ENCODE data around the gene DAB1.

The DAB1 gene

DNA sequence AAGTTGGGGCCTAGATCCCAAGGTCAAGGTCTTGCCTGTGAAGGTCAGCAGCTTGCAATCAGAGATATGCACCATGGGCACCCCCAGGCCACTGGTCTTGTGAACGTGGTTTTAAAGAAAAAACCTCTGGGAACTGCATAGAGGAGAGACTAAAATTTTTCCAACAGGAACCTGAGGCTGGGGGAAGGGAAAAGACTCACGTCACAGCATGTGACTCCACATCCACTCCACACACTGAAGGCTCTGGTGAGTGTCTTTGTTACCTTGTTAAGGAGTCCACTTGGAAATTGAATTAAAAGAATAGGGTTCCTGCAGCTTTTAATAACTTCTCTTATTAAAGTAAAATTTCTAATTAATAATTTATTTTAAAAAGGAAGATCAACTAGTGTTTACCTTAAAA is 224.9 kb downstream of the DAB1 start:
- Mint-ChIP-seq H3K36me3 (ENCODE audit: insufficient read depth) (no peaks in the 10 kb centered on the region), H3K4me1 (ENCODE audit: low read depth in 2 of 2) (no peaks in the 10 kb centered on the region), H3K27ac (no peak overlapping the region), H3K4me3 (no peak overlapping the region), H3K27me3 (peaks cover 0 to 10% of the 10 kb centered on the region in 2 donors), H3K9me3 (peaks cover 3 to 6% of the 10 kb centered on the region in 2 donors)
- no peak for DNase-seq
- no peak for ATAC-seq (replicated peaks)

DNA sequence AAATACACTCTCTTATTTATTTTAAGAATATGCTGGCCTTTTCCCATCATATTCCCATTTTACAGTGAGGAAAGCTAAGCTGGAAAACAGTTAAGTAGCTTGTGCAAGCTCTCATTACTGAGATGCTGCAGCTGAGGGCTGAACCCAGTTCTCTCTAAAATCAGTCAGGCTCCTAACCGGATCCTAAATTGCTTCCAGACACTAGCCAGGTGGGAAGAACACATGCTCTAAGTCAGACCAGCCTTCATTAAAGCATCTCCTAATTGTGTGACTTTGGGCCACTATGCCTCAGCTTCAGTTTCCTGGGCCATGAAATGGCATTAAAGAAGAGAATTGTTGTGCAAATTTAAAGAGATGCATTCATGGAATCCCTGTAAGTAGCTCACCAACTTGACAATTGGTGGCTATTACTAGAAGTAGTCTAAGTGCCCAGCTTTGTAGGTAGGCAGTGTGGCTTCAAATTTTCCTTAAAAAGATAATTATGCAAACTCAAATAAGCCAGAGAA is 228.4 kb downstream of the DAB1 start:
- Mint-ChIP-seq H3K4me1 (ENCODE audit: low read depth in 2 of 2) (no peaks in the 10 kb centered on the region), H3K27me3 (peaks cover 0 to 11% of the 10 kb centered on the region in 2 donors), H3K4me3 (no peak overlapping the region), H3K27ac (no peak overlapping the region), H3K9me3 (no peaks in the 10 kb centered on the region), H3K36me3 (ENCODE audit: insufficient read depth) (no peaks in the 10 kb centered on the region)
- DNase-seq (no peak), ATAC-seq (replicated peaks) (no peak)

DNA sequence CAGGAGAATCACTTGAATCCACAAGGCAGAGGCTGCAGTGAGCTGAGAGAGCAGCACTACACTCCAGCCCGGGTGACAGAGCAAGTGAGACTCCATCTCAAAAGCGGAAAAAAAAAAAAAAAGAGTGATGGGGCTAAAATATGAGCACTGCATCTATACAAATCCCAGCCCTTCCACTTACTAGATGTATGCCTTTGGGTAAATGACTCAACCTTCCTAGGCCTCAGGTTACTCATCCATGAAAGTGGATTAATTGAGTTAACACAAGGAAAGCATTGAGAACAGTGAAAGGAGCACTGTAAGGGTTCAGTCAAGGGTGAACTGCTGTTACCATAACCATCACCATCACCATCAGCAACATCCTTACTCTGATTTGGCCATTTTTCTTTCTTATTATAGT is 231.6 kb downstream of the DAB1 start:
- no peak for DNase-seq
- peaks cover 0 to 11% of the 10 kb centered on the region in 2 donors for H3K27me3 Mint-ChIP-seq
- H3K4me1 Mint-ChIP-seq (ENCODE audit: low read depth in 2 of 2), result peaks cover 0 to 2% of the 10 kb centered on the region in 2 donors
- H3K27ac Mint-ChIP-seq, result no peak overlapping the region
- no peak overlapping the region for H3K4me3 Mint-ChIP-seq
- no peaks in the 10 kb centered on the region for H3K36me3 Mint-ChIP-seq (ENCODE audit: insufficient read depth)
- ATAC-seq (replicated peaks), result no peak
- H3K9me3 Mint-ChIP-seq, result no peaks in the 10 kb centered on the region

DNA sequence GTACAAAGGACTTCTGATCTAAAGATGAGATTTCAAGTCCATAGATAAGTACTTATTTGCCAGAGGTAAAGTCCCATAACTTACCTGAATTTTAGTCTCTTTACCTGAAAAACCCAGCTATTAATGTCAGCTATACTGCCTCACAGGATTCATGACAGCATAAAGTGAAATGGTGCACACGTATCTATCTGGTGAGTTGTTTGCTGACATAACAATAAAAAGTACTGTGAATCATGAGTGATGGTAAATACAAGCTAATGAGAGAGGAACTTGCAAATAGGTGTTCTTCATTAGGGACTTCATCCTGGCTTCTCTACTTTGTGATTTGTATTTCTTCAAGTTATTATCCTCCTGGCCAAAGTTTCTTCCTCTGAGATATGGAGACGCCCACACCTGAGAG is 233.0 kb downstream of the DAB1 start:
- no peak for ATAC-seq (replicated peaks)
- no peak for DNase-seq
- H3K27ac Mint-ChIP-seq, result no peak overlapping the region

DNA sequence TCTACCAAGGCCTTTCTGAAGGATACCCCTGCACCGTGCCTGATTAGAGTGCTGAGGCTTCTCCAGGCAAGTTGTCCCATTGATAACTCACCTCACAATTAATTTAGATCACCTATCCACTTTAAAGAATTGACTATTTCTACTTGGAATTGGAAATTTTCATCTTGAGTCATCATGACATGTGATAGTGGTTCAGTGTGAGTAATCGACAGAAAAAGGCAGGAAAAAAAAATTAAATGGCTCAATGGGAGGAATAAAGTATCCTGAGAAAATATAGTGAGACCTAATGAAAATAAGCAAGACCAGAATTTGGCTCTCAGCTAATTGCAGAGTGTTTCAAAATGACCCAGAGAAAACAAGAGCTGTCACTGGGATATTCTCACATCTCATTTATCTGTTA is 235.7 kb downstream of the DAB1 start:
- DNase-seq (no peak), ATAC-seq (replicated peaks) (no peak)
- Mint-ChIP-seq H3K4me1 (ENCODE audit: low read depth in 2 of 2) (peaks cover 0 to 2% of the 10 kb centered on the region in 2 donors), H3K27me3 (no peaks in the 10 kb centered on the region), H3K4me3 (no peak overlapping the region), H3K36me3 (ENCODE audit: insufficient read depth) (no peaks in the 10 kb centered on the region), H3K27ac (no peak overlapping the region), H3K9me3 (no peaks in the 10 kb centered on the region)

More for the DNA sequence above, 233.0 kb downstream of the DAB1 start:
- Mint-ChIP-seq H3K27me3 (peaks cover 0 to 11% of the 10 kb centered on the region in 2 donors), H3K9me3 (no peaks in the 10 kb centered on the region), H3K4me1 (ENCODE audit: low read depth in 2 of 2) (peaks cover 0 to 2% of the 10 kb centered on the region in 2 donors), H3K4me3 (no peak overlapping the region), H3K36me3 (ENCODE audit: insufficient read depth) (no peaks in the 10 kb centered on the region)

DNA sequence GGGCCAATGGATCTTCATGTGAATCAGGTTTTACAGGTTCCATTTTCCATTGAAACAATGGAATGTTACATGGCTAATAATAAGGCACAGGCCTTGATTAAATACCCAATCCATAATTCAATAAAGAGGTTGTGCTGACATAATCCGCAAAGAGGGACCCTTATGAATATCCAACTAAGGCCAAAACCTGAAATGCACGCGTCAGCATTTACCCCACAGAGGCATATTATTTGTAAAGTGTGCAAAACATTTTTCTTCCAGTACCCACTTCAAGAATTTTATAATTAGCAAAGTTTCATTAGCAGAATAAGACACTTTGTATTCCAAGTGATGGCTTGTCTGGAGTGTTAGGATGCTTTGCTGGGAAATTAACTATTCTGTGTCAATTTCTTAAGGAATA is 237.4 kb downstream of the DAB1 start:
- no peaks in the 10 kb centered on the region for H3K36me3 Mint-ChIP-seq (ENCODE audit: insufficient read depth)
- no peak overlapping the region for H3K27ac Mint-ChIP-seq
- ATAC-seq (replicated peaks) (no peak), DNase-seq (no peak)
- H3K27me3 Mint-ChIP-seq, result no peaks in the 10 kb centered on the region
- no peaks in the 10 kb centered on the region for H3K9me3 Mint-ChIP-seq
- no peak overlapping the region for H3K4me3 Mint-ChIP-seq
- H3K4me1 Mint-ChIP-seq (ENCODE audit: low read depth in 2 of 2), result peaks cover 0 to 2% of the 10 kb centered on the region in 2 donors

DNA sequence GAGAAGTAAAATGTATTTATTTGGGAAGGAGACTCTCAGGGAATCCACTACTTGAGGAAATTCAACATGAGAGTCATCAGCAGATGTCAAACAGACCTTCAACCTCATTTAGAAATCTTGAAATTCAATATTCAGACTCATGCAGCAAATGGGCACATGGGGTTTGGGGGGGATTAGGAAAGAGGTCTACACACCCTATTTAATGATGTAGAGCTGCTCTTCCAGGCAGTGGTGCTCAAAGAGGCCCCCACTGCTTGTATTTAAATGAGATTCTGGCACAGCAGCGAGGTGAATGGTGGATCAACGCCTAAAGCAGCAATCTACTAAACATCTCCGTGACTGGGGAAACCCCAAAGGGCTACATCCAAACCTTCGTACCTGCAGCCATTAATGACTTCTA is 244.9 kb downstream of the DAB1 start:
- ATAC-seq (replicated peaks), result no peak
- H3K27ac Mint-ChIP-seq, result no peak overlapping the region
- peaks cover 0 to 3% of the 10 kb centered on the region in 2 donors for H3K9me3 Mint-ChIP-seq

DNA sequence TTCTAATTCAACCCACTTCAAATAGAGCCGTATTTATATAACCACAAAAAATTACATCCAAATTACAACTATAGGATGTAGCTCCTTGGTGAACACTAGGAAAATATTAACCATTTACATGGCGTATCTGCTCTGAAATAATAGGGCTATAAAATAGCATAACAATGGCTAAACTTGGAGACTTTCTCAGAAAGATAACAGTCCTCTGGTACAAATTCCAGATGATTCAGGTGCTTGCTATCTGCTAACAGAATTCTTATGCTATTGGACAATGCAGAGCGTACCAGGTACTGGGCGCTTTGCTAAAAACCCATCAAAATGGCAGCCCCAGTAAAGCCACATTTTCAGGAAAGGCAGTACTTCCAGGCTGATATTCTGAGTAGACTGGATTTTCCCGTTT is 248.4 kb downstream of the DAB1 start:
- peaks cover 0 to 4% of the 10 kb centered on the region in 2 donors for H3K9me3 Mint-ChIP-seq
- H3K4me1 Mint-ChIP-seq (ENCODE audit: low read depth in 2 of 2), result no peaks in the 10 kb centered on the region
- ATAC-seq (replicated peaks), result no peak
- no peak for DNase-seq
- no peaks in the 10 kb centered on the region for H3K27me3 Mint-ChIP-seq
- H3K36me3 Mint-ChIP-seq (ENCODE audit: insufficient read depth), result no peaks in the 10 kb centered on the region
- H3K27ac Mint-ChIP-seq, result no peak overlapping the region
- no peak overlapping the region for H3K4me3 Mint-ChIP-seq

More for the DNA sequence above, 244.9 kb downstream of the DAB1 start:
- no peak overlapping the region for H3K4me3 Mint-ChIP-seq
- DNase-seq, result no peak
- no peaks in the 10 kb centered on the region for H3K4me1 Mint-ChIP-seq (ENCODE audit: low read depth in 2 of 2)
- no peaks in the 10 kb centered on the region for H3K27me3 Mint-ChIP-seq
- no peaks in the 10 kb centered on the region for H3K36me3 Mint-ChIP-seq (ENCODE audit: insufficient read depth)

DNA sequence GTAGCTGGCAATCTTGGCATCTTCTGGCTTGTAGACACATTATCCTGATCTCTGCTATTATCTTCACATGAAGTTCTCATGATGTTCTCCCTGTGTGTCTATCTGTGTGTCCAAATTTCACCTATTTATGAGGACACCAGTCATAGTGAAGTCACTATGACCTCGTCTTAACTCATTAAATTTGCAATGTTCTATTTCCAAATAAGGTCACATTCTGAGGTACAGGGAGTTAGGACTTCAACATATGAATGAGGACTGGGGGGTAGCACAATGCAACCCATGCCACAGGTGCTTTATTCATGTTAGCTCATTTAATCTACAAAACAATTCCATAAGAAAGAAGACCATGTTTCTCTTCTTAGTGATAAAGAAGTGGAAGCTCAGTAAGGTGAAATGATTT is 251.8 kb downstream of the DAB1 start:
- ATAC-seq (replicated peaks) (no peak), DNase-seq (no peak)
- Mint-ChIP-seq H3K4me1 (ENCODE audit: low read depth in 2 of 2) (no peaks in the 10 kb centered on the region), H3K4me3 (no peak overlapping the region), H3K36me3 (ENCODE audit: insufficient read depth) (no peaks in the 10 kb centered on the region), H3K27ac (no peak overlapping the region), H3K9me3 (peaks cover 0 to 4% of the 10 kb centered on the region in 2 donors), H3K27me3 (peaks cover 0 to 5% of the 10 kb centered on the region in 2 donors)

DNA sequence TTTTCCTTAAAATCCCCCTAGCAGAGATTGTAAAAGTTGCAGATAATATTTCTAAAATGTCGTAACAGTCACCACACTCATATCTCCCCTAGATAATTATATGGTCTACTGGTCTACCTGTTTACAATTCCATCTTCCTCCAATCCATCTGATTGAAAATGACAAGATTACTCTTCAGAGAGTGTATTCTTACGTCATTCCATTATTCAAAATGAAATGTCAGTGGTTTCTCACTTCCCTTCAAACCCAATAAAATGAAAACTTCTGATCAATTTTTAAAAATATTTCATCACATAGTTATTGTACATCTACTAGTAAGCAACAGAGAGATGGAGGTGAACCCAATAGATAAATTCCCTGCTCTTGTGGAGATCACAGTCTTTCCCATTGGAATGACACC is 255.9 kb downstream of the DAB1 start:
- DNase-seq, result no peak
- no peak for ATAC-seq (replicated peaks)
- H3K36me3 Mint-ChIP-seq (ENCODE audit: insufficient read depth), result no peaks in the 10 kb centered on the region

DNA sequence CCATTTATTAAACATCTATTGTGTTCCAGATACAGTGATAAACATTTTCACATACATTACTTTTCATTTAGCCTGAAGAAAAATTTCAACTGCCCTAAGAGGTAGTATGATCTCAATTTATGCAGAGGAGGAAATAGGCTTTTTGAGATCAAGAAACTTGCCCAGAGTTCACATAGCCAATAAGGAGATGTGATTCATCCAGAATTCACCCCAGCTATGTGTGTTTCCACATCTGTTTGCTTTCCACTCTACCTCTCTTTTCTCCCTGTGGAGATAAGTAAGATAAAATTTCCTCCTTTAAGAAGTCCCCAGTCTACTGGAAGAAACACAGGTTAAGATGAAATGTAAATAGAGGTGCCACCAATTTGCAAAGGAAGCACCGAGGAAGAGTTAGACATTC is 258.3 kb downstream of the DAB1 start:
- peaks cover 0 to 5% of the 10 kb centered on the region in 2 donors for H3K27me3 Mint-ChIP-seq
- peaks cover 0 to 1% of the 10 kb centered on the region in 2 donors for H3K4me1 Mint-ChIP-seq (ENCODE audit: low read depth in 2 of 2)
- no peaks in the 10 kb centered on the region for H3K9me3 Mint-ChIP-seq
- ATAC-seq (replicated peaks) (no peak), DNase-seq (no peak)
- no peak overlapping the region for H3K4me3 Mint-ChIP-seq
- H3K36me3 Mint-ChIP-seq (ENCODE audit: insufficient read depth), result peaks cover 2% of the 10 kb centered on the region
- no peak overlapping the region for H3K27ac Mint-ChIP-seq

More for the DNA sequence above, 255.9 kb downstream of the DAB1 start:
- no peak overlapping the region for H3K4me3 Mint-ChIP-seq
- no peaks in the 10 kb centered on the region for H3K4me1 Mint-ChIP-seq (ENCODE audit: low read depth in 2 of 2)
- H3K27ac Mint-ChIP-seq, result no peak overlapping the region
- peaks cover 0 to 5% of the 10 kb centered on the region in 2 donors for H3K27me3 Mint-ChIP-seq
- H3K9me3 Mint-ChIP-seq, result peaks cover 0 to 1% of the 10 kb centered on the region in 2 donors

DNA sequence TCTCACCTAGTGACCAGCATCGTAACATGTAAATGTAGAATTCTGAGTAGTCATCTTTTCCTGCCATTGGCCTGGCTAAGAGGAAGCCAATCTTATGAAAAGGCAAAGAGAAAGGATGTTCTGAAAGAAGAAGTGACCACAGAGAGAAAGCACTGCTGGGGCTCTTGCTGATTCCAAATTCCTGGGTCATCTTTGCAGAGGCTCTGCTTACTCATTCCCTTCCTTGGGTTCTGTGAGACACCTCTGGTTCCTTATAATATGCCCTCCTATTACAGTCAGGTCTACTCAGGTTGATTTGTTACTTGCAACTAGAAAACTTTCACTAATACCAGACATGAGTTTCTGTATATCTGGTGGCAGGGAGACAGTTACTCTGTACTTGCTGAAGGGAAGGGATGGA is 259.3 kb downstream of the DAB1 start:
- no peak overlapping the region for H3K27ac Mint-ChIP-seq
- H3K36me3 Mint-ChIP-seq (ENCODE audit: insufficient read depth), result peaks cover 2% of the 10 kb centered on the region
- DNase-seq (no peak), ATAC-seq (replicated peaks) (no peak)
- no peaks in the 10 kb centered on the region for H3K9me3 Mint-ChIP-seq
- peaks cover 0 to 10% of the 10 kb centered on the region in 2 donors for H3K27me3 Mint-ChIP-seq
- no peak overlapping the region for H3K4me3 Mint-ChIP-seq
- peaks cover 0 to 1% of the 10 kb centered on the region in 2 donors for H3K4me1 Mint-ChIP-seq (ENCODE audit: low read depth in 2 of 2)

DNA sequence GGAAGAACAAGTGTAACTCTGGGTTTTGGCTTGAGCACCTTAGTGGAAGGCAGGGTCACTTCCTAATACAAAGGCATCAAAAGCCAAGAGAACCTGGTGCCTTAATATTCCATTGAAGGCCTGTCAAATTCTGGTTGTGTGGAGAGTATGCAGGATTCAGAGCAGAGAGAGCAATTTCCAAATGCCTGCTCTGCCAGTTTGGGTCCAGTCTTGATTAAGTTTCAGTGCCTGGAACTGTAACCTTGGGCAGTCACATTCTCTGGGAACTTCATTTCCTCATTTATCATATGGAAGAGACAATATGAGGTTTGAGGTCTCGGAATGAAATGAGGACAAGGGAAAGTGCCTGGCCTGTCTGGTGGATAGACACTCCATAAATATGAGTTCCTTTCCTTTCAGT is 260.1 kb downstream of the DAB1 start:
- H3K9me3 Mint-ChIP-seq, result no peaks in the 10 kb centered on the region
- DNase-seq (no peak), ATAC-seq (replicated peaks) (no peak)
- H3K36me3 Mint-ChIP-seq (ENCODE audit: insufficient read depth), result peaks cover 2% of the 10 kb centered on the region
- no peak overlapping the region for H3K27ac Mint-ChIP-seq
- H3K4me3 Mint-ChIP-seq, result no peak overlapping the region
- H3K27me3 Mint-ChIP-seq, result peaks cover 0 to 10% of the 10 kb centered on the region in 2 donors
- H3K4me1 Mint-ChIP-seq (ENCODE audit: low read depth in 2 of 2), result peaks cover 0 to 1% of the 10 kb centered on the region in 2 donors

DNA sequence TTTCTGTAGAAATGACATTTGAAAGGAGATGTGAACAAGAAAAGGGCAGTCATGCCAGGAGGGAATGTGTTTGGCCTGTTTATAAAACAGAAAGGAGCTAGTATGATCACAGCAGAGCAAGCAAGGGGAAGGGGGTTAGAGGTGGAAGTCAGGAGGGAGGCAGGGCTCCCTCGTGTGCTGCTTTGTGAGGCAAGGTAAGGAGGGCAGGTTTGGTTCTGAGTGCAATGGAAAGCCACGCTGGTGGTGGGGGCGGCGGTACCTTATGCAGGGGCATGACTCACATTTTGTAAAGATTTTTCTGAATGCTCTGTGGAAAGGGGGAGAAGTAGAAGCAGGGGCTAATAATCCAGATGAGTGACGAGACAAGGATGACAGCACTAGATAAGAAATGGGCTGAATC is 260.5 kb downstream of the DAB1 start:
- Mint-ChIP-seq H3K4me1 (ENCODE audit: low read depth in 2 of 2) (peaks cover 0 to 1% of the 10 kb centered on the region in 2 donors), H3K4me3 (no peak overlapping the region), H3K27ac (no peak overlapping the region), H3K36me3 (ENCODE audit: insufficient read depth) (peaks cover 2% of the 10 kb centered on the region), H3K9me3 (no peaks in the 10 kb centered on the region), H3K27me3 (peaks cover 0 to 10% of the 10 kb centered on the region in 2 donors)
- ATAC-seq (replicated peaks) (no peak), DNase-seq (no peak)

All from effector memory CD8-positive, alpha-beta T cell (primary cell).